ENCODE measurements around the gene TLCD3B. TPM values are rescaled to one million over a fixed set of nuclear protein-coding genes. Genes with fewer than 3 reads are reported as not detected.

The TLCD3B gene
- total and polyA plus RNA-seq, 9 of the 15 experiments (the other 6 are each of a cell fraction or from before 2014, with no cell fraction given): 0.10 to 0.52 (median 0.23) TPM; not detected in 4

GRCh38 chr16:30052671-30053372 is 21.8 kb upstream of the TLCD3B start (continued):
- no peak for TF ChIP-seq ID3 (CRISPR knock-in tag; IDR thresholded peaks at IDR 0.05)
- TF ChIP-seq ID3 (tag; IDR thresholded peaks at IDR 0.05): peak; percentile 20; the same call in 1 of the 2 replicates
- peak; percentile 49; the same call in 1 of the 2 replicates for TF ChIP-seq NR2C2 (CRISPR knock-in tag; IDR thresholded peaks at IDR 0.05)
- TF ChIP-seq NR2C2 (tag; IDR thresholded peaks at IDR 0.05): no peak
- peak; percentile 80 to 84 for TF ChIP-seq NRF1 (conservative IDR thresholded peaks at IDR 0.05 in 1 of 2, IDR thresholded peaks at IDR 0.05 in 1 of 2)
- TF ChIP-seq MLLT1 (IDR thresholded peaks at IDR 0.05): no peak
- TF ChIP-seq SMARCA4 (IDR thresholded peaks at IDR 0.05): no peak
- TF ChIP-seq KAT7 (CRISPR knock-in tag; IDR thresholded peaks at IDR 0.05; ENCODE audit: borderline replicate concordance): peak; percentile 96
- TF ChIP-seq THRB (CRISPR knock-in tag; conservative IDR thresholded peaks at IDR 0.05): no peak
- no peak for TF ChIP-seq ZFP36 (IDR thresholded peaks at IDR 0.05; ENCODE audit: low read depth, low read length, partially characterized antibody)
- TF ChIP-seq MYNN (IDR thresholded peaks at IDR 0.05): 0 out of 2 replicates have a peak, but pooled peaks have one; percentile 17
- TF ChIP-seq MYNN (CRISPR knock-in tag; IDR thresholded peaks at IDR 0.05): no peak
- peak; percentile 77; the same call in 1 of the 2 replicates for TF ChIP-seq MXI1 (IDR thresholded peaks at IDR 0.05; ENCODE audit: low read depth, low read length)
- peak; percentile 78 for TF ChIP-seq POU5F1 (IDR thresholded peaks at IDR 0.05; ENCODE audit: borderline replicate concordance, low read depth, low read length, partially characterized antibody)
- TF ChIP-seq RFX7 (CRISPR knock-in tag; IDR thresholded peaks at IDR 0.05): no peak
- TF ChIP-seq ZNF639 (CRISPR knock-in tag; conservative IDR thresholded peaks at IDR 0.05 in 1 of 2, IDR thresholded peaks at IDR 0.05 in 1 of 2): peak in 1 of 2 experiments; percentile 76; a peak in 2 of 4 replicates
- peak; percentile 21; the same call in 1 of the 2 replicates for TF ChIP-seq CGGBP1 (CRISPR knock-in tag; IDR thresholded peaks at IDR 0.05)
- TF ChIP-seq CREM (IDR thresholded peaks at IDR 0.05; ENCODE audit: low read depth): peak; percentile 85
- no peak for TF ChIP-seq TRIM25 (IDR thresholded peaks at IDR 0.05; ENCODE audit: borderline replicate concordance)

Measured in K562 (cell line).